NK-92 (cell line): ENCODE results near the gene SLC35A5.

Experiments used
- DNase-seq: peaks from one replicate; lab custom pipeline; 2025; ENCODE audit not compliant: unreplicated experiment; lab: John Stamatoyannopoulos, UW

Gene SLC35A5

GRCh38 chr3:112619295-112619694 lies 57.5 kb downstream of the SLC35A5 start:
- no peak for DNase-seq

DNA sequence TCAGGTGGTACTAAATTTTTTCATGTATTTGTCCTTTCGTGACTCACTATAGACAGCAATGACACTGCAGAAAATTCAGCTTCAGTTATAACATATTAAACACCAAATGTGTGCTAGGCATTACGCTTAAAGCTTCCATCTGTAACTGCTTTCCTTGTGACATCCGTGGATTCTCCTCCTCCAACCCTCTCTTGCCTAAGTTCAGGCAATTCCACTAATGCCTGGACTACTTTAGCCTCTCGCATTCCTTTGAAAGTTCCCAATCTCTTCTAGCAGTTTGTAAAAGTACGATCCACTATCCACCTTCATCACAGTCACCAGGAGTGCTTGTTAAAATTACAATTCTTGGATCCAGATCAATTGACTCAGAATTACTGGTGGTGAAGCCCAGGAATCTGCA lies 61.4 kb downstream of the SLC35A5 start:
- DNase-seq = no peak

DNA sequence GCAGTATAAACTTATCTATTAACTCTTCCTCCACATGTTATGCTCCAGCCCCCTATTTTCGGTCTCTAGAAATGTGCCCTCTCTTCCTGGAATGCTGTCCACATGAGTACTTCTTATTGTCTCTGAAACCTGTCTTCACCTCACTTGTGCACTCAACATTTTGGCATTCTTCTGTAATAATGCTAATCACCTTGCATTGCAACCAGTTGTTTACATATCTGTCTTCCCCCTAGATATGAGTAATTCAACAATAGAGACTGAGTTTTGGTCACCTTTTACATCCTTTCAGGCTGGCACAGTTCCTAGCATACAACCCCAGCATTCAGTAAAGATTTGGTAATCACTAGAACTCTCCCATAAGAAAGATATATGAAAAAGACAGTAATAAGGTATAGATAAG lies 61.9 kb downstream of the SLC35A5 start:
- DNase-seq = no peak

DNA sequence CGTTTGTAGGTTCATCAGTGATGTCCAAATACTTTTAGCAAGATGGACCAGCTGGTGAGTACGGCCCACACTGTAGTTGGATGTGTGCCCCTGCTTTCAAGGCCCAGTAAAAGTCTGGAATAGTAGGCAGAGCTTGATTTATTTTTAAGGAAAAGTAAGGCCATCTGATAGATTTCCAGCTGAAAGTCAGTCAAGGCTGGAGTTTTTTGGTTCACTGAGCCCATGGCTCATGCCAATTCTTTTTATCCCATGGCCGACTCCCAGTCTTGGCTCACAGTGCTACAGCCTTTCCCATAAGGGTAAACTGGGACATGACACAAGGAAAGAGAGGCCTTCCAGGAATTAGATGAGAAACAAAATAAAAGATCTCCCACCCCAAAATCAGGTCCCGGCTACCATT lies 65.6 kb downstream of the SLC35A5 start:
- DNase-seq = no peak

- DNase-seq = no peak
These were observed 66.1 kb downstream of the SLC35A5 start for GRCh38 chr3:112627919-112628466.

DNA sequence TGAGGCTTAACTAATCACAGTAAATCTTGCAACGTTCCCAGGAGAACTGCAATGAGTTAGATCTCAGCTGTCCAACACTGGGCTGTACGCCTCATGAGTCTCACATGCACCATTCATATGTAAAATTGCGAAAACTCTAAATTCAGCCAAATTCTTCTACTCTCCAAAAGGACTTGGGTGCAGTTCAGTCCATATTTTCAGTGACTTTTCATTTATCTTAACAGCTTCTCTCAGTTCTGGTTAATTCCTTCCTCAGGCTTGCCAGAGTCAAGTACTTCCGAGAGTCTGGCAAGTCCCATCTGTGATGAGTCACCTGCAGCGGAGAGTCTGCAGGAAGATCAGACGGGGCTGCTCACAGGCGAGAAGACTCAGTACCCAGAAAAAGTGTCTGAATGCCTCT lies 67.6 kb downstream of the SLC35A5 start:
- no peak for DNase-seq

DNA sequence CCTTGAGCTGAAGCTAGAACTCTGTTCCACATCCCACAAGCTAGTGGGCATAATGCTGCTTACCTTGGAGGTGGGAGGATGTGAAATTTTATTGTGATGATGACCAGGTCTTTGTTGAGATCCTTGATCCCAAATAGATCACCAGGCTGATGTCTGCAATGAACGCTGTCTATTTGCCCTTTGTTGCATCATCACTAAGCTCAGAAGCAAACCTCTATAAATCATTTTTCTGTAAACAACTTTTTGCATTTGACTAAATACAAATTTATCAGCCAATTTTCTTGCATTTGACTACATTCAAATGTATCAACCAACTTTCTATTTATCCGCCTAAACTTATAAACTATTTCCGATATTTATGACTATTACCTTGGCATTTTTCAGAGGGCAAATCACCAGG lies 69.4 kb downstream of the SLC35A5 start:
- DNase-seq = no peak

GRCh38 chr3:112632596-112632995 lies 70.8 kb downstream of the SLC35A5 start:
- DNase-seq = no peak

DNA sequence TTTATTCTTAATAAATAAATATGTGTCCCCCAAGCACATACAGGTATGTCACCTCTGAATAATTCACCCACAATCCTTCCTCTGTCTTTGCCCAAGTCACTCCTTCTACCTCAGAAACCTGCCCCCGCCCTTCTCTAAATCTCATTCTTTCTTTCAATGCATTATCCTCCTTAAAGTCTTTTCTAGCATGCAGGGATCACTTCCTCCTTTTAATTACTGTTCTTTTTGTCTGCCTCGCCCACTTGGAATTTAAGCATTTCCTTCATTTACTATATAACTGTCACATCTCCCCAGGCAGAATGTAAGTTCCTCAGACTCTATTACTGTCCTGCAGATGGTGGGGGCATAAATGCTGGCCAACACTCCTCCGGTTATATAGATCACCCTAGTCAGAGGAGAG lies 71.3 kb downstream of the SLC35A5 start:
- DNase-seq = no peak

DNA sequence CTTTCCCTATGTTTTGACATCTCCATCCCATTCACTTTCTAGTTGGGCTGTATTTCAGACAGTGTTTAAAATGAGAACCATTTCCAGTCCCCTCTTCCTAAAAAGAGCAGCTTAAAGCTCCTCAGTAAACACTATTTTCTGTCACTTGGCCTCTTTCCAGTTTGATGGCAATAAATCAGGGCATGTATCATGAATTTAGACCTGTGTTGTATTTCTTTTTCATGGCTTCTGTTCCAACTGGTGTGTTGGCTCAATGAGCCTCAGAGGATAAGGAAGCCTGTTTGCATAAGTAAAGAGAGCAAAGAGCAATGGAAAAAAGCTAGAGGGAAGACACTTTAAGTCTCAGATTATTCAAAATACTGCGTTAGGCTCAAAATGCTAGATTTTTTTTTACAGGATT lies 71.9 kb downstream of the SLC35A5 start:
- no peak for DNase-seq

DNA sequence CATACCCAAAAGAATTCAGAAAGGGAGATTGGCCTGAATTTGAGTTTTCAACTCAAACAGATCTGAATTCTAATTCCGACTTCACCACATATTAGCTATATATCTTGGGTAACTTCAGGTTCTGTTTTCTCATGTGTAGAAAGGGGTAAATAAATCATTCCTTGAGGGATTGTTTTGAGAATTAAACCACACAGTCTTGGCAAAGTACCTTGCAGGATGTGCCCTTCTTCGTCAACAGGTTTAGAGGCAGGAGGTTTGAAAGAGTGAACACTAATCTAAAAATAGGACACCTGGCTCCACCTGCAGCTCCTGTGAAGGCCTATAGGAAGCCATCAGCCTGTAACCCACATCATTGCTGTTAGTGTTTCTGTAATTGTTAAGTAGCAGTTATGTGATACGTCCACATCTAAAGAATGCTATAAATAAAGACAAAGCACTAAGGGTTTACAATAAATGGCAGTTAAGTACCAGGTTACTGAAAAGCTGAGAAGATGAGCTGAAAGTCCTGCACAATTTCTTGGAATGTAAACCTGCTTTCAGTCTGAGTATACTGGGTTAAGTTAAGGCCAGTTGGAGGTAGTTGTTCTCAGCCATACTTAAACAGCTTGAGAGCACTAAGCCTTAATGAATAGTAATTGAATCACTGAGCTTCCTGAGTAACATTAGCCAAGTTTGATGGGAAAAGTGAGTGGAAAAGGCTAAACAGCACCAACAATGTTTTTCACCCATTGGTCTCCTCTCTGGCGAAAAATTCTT lies 73.1 kb downstream of the SLC35A5 start:
- no peak for DNase-seq
